ENCODE measurements around the gene SPATA32.

SPATA32 gene

DNA sequence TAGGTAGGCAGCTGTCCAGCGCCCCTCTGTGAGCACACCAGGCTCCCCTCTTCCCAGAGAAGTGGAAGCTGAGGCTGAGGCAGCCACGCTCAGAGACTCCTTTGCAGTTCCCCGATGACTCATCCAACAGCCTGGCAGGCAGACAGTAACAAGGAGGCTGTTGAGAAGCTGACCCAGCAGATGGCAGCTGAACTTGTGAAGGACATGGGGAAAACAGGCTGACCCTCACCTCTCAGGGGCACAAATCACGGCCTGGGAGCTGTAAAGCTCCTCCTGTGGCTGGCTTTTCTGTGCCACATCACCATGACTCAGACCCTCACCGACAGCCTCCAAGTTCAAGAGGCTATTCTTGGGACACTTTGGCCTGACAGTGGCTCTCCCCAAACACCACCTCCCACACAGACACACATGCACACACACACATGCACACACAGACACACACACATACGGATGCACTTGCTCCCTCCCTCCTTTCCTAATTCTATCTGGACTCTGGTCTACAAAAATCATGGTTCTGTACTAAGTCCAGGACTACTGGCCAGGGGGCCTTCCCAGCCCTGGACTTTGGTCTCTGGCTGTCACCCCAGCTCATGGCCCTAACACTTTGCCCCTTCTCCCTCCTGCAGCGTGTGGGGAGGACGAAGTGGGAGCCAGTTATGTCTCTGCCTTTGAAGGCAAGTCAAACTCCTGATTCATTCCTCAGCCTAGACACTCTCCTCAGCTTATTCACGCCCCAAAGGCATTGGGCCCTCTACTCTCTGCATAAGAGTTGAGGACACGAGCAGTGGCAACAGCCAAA lies 31.7 kb upstream of the SPATA32 start:
- no peak for DNase-seq (ENCODE audit: low read depth in 4 of 4, low spot score in 1 of 4)

- no peak for DNase-seq (ENCODE audit: low read depth in 4 of 4, low spot score in 1 of 4)
Observed at GRCh38 chr17:45292696-45293412, 31.0 kb upstream of the SPATA32 start.

DNA sequence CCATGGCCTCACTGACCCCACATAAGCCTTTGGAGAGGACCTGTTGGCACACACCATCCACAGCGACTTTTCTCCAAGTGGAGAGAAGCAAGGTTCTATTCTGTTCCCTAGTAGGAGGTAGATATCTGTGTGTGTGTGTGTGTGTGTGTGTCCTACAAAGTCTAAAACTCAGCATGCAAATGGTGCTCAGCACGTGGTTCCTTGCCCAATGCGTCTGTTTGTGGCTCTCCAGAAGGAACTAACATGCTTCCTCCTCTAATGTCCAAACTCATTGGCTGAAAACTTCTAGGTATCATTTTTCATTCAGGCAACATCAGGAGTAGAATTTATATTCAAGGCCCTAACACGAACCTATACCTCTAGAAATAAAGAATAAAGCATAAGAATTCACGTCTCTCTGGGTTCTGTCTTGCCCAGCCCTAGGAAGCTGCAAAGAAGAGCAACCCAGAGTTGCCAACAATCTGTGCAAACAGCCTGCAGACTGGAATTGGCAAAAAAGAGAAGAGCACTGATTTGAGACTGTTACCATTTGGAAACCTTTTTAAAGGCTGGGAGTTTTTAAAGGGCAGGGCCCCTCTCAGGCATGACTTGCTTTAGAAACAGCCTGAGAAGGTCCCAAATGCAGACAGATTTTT lies 29.4 kb upstream of the SPATA32 start:
- DNase-seq (ENCODE audit: low read depth in 4 of 4, low spot score in 1 of 4) = no peak

- no peak for DNase-seq (ENCODE audit: low read depth in 4 of 4, low spot score in 1 of 4)
Observed at GRCh38 chr17:45290269-45290765, 28.4 kb upstream of the SPATA32 start.

GRCh38 chr17:45289301-45290268 lies 27.7 kb upstream of the SPATA32 start:
- no peak for DNase-seq (ENCODE audit: low read depth in 4 of 4, low spot score in 1 of 4)

DNA sequence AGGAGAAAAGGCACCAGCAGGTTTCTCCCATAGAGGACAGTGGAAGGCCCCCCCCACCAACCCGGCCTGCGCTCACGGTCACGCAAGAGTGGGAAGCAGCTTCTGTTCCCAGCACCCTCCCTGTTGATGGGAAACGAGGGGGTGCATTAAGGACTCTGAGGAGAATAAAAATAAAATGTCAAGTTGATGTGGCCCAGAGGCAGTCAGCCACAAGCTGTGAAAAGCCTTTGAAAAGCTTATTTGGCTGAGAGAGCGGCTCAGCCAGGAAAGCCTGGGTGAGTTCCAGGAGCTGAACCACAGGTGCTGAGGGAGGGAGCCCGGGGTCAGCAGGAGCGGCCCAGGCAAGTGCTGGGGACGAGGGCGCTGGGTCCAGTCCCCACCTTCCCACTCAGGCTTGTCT lies 26.9 kb upstream of the SPATA32 start:
- DNase-seq (ENCODE audit: low read depth in 4 of 4, low spot score in 1 of 4) = no peak

DNA sequence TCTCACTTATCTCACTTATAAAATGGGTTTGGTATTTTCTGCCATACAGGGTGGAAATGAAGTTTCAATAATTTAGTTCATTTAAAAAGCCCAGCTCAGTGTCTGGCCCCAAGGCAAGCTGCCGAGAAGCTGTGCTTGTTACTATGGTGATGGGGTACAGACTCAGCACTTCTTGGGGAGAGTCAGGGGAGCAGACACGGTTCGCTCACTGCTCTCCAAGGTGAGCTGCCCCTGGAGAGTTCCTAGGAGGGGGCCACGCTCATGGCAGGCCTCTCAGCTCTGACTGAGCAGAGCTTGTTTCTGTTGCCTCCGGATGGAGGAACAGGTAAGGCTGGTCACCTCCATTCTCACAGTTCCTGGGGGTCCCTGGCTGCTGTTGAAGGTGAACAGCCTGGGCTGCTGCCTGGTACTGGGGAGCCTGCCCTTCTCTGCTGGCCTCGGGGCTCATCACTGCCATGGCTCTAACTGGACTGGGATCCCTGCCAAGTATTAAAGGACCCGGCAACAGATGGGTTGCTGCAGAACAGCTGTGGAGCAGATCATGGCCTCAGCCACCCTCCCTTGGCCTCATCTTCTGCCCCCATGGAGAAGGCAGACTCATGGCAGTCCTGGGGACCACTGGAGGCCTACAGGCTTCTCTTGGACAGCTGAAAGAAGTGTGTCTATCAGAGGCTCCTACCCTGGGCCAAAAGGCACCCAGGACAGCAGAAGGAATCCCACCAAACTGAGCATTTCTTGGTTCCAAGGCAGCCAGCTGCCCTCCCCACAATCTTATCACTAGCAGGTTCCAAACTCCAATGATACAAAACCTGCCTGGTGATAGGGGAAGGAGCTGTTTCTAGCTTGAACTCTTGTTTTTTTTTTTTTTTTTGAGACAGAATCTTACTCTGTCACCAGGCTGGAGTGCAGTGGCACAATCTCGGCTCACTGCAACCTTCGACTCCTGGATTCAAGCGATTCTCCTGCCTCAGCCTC lies 25.9 kb upstream of the SPATA32 start:
- DNase-seq (ENCODE audit: low read depth in 4 of 4, low spot score in 1 of 4) = no peak

- DNase-seq (ENCODE audit: low read depth in 4 of 4, low spot score in 1 of 4) = no peak
Observed at GRCh38 chr17:45286286-45286685, 24.4 kb upstream of the SPATA32 start.

GRCh38 chr17:45284176-45285140 lies 22.6 kb upstream of the SPATA32 start:
- no peak for DNase-seq (ENCODE audit: low read depth in 4 of 4, low spot score in 1 of 4)

DNA sequence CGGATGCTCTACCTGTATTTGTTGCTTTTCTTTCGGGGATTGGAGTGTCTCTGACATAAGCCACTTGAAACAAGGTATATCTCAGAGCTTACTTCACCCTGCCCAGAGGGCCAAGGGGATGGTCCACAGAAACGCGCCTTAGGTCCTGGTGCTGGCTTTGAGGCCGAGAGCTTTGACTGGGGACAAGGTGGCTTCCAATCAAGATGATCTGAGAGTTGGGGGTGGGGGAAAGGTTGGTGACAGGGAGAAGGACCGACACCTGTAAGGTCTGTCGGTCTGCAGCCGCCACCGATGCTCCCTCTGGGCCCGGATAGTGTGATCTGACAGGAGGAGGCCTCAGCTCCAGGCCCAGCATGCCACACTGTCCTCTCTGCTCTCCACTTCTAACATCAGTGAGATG lies 21.8 kb upstream of the SPATA32 start:
- no peak for DNase-seq (ENCODE audit: low read depth in 4 of 4, low spot score in 1 of 4)

DNA sequence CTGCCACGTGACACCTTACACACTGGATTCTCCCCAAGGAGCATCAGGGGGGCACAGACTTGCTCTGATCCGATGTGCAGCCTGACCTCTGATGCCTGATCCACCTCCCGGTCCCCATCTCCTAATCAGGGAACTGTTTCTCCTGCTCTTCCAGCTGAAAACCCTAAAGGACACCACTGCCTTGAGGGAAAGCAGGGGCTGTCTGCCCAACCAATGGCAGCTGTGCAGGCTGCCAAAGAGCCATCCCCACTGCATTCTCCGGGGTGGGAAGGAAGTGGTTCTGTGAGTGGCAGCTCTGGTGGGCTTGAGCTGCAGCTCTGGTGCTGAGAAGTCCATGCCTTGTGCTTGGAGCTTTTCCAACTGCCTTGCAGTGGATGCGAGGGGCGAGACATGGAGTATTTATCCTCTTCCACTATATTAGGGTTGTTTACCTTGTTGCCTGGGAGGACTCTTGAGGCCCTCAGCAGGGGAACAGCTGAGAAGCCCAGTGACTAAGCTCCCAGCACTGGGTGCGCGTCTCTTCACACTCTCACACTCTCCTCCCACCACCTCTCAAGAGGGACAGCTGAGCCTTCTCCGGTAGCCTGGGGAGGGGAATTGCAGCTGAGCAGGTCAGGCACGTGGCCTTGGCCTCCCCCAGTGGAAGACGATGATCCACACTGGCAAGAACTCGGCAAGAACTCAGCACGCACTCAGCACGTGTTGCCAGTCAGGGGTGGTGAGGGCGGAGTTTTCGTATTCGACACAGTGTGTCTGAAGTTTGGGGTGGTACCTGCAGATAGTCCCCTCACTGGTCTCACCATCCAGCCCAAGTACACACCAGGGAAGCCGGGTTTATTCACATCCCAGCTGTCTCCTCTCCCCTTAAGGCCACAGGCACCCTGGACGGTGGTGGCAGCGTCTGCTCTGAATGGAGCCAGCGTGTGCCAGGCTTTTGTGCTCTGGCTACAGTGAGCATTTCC lies 21.1 kb upstream of the SPATA32 start:
- no peak for DNase-seq (ENCODE audit: low read depth in 4 of 4, low spot score in 1 of 4)

GRCh38 chr17:45279898-45280297 lies 18.0 kb upstream of the SPATA32 start:
- no peak for DNase-seq (ENCODE audit: low read depth in 4 of 4, low spot score in 1 of 4)

- no peak for DNase-seq (ENCODE audit: low read depth in 4 of 4, low spot score in 1 of 4)
Observed at GRCh38 chr17:45277992-45278391, 16.1 kb upstream of the SPATA32 start.

GRCh38 chr17:45277216-45277849 lies 15.4 kb upstream of the SPATA32 start:
- DNase-seq (ENCODE audit: low read depth in 4 of 4, low spot score in 1 of 4) = peak; percentile 83 to 88 (median 87)

- no peak for DNase-seq (ENCODE audit: low read depth in 4 of 4, low spot score in 1 of 4)
Observed at GRCh38 chr17:45276031-45276430, 14.1 kb upstream of the SPATA32 start.

DNA sequence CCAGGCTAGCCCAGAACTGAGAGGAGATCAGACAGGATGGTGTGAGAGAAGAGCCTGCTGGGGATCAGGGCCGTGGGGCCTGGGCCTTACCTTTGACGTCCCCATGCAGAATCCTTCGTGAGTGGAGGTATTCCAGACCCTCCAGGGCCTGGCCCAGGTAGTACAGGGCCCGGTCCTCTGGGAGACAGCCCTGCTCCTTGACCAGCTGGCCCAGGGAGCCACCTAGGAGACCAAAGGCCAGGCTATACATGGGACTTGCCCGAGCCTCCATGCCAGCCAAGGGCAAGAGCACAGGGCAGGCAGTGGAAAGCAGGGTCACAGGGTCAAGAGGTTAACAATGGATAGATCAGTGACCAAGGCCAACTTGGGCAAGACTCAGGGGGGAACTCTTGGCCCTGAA lies 12.1 kb upstream of the SPATA32 start:
- no peak for DNase-seq (ENCODE audit: low read depth in 4 of 4, low spot score in 1 of 4)

GRCh38 chr17:45273551-45273957 lies 11.7 kb upstream of the SPATA32 start:
- DNase-seq (ENCODE audit: low read depth in 4 of 4, low spot score in 1 of 4) = no peak

All from stimulated activated CD4-positive, alpha-beta T cell treated with anti-CD3 and anti-CD28 coated beads, Interleukin-1b, Interleukin-23, amount 100 ng/mL, for 24 hours (primary cell).